GM12878 (cell line): ENCODE results near the gene BRCA1. TPM values are rescaled to one million over a fixed set of nuclear protein-coding genes. Genes with fewer than 3 reads are reported as not detected.

ENCODE experiments used
- ATAC-seq: fragments of 200-7000 bp; cut with Tn5 transposase; 3 replicates; pipeline ENCODE4 v1.9.1; 2020; ENCODE audit warnings: mild to moderate bottlenecking, moderate library complexity
- BruUV-seq: library from RNA; stranded (reverse); fragments of 400-500 nt; replicated peaks from 2 replicates; lab custom pipeline; 2021; lab: Mats Ljungman, UMichigan
- CTCF ChIA-PET: fragments of 300-600 bp; sonication (Branson Sonifier 250); formaldehyde crosslinking; extraction: SDS; loops from one replicate; lab custom pipeline; 2021; ENCODE audit warnings: inconsistent platforms; lab: Yijun Ruan, JAX
- POLR2A ChIA-PET: fragments of 350-600 bp; formaldehyde crosslinking; extraction: SDS; loops from one replicate; lab custom pipeline; 2021; ENCODE audit warnings: inconsistent platforms; lab: Charles Lee
- RAD21 ChIA-PET: fragments of 300-600 bp; sonication (Branson Sonifier 250); formaldehyde crosslinking; loops from one replicate; lab custom pipeline; 2023; ENCODE audit warnings: antibody characterized with exemption; ENCODE audit not compliant: unreplicated experiment; lab: Charles Lee
- SMC1A ChIA-PET: fragments of 300-600 bp; sonication (Branson Sonifier 250); formaldehyde crosslinking; loops from one replicate; lab custom pipeline; 2023; ENCODE audit not compliant: unreplicated experiment, uncharacterized antibody; lab: Charles Lee
- DNase-seq: peaks from one replicate; pipeline ENCODE4 v3.0.0-alpha.2; 2011; ENCODE audit warnings: low read depth, low spot score
- FAIRE-seq: peaks from 3 replicates; lab custom pipeline; 2011; peaks lifted over from hg19 to GRCh38; lab: Jason Lieb, UNC
- H2AFZ ChIP-seq: 2 replicates; pipeline ENCODE4 v1.6.0; 2011; ENCODE audit warnings: low read depth, low read length, control low read depth; ENCODE audit not compliant: control insufficient read depth
- H3K27ac ChIP-seq: 2 replicates; pipeline ENCODE4 v1.5.1; 2011; ENCODE audit warnings: control low read depth; ENCODE audit not compliant: control insufficient read depth, insufficient read depth
- H3K27me3 ChIP-seq, 2 experiments: replicated peaks in 1 of 2; 2 replicates each; pipeline versions ENCODE4 v1.6.0 to v1.6.1; 2011; ENCODE audit warnings: low read length in 1 of 2; ENCODE audit not compliant: control insufficient read depth in 2 of 2, insufficient read depth in 2 of 2
- H3K36me3 ChIP-seq, 2 experiments: 2 replicates each; pipeline ENCODE4 v1.5.1; 2011; ENCODE audit warnings: low read length in 1 of 2; ENCODE audit not compliant: control insufficient read depth in 2 of 2, insufficient read depth in 2 of 2
- H3K4me1 ChIP-seq: 2 replicates; pipeline ENCODE4 v1.6.1; 2011; ENCODE audit warnings: mild to moderate bottlenecking, low read length, moderate library complexity, mixed read lengths; ENCODE audit not compliant: control insufficient read depth, insufficient read depth
- H3K4me2 ChIP-seq: 2 replicates; pipeline ENCODE4 v1.6.0; 2011; ENCODE audit warnings: control low read depth; ENCODE audit not compliant: control insufficient read depth, insufficient read depth
- H3K4me3 ChIP-seq: fragments of 200-600 bp; sonication (generic); 2 replicates; pipeline ENCODE4 v1.5.1; 2016
- H3K79me2 ChIP-seq: 2 replicates; pipeline ENCODE4 v1.6.0; 2011; ENCODE audit warnings: low read length; ENCODE audit not compliant: control insufficient read depth, insufficient read depth
- H3K9ac ChIP-seq: 2 replicates; pipeline ENCODE4 v1.8.0; 2011; ENCODE audit warnings: low read length, control low read depth, mixed read lengths; ENCODE audit not compliant: control insufficient read depth, insufficient read depth
- H3K9me3 ChIP-seq: replicated peaks from 3 replicates; pipeline ENCODE4 v1.5.1; 2011; ENCODE audit warnings: mild to moderate bottlenecking, low read length; ENCODE audit not compliant: control insufficient read depth, insufficient read depth
- H4K20me1 ChIP-seq: 2 replicates; pipeline ENCODE4 v1.6.0; 2011; ENCODE audit not compliant: control insufficient read depth, insufficient read depth
- EP300 ChIP-seq, 2 experiments: fragments of 150-350 bp in 1 of 2; IDR thresholded peaks; 2 replicates each; pipeline ENCODE4 v1.6.1; 2011 to 2012; ENCODE audit warnings: low read depth in 2 of 2, low read length in 2 of 2, borderline replicate concordance in 1 of 2, improper control_type of control experiment in 1 of 2, inconsistent platforms in 1 of 2; ENCODE audit not compliant: control insufficient read depth in 1 of 2
- NFXL1 ChIP-seq: fragments of 450-650 bp; IDR thresholded peaks from 2 replicates; pipeline ENCODE4 v1.6.1; 2017; ENCODE audit warnings: antibody characterized with exemption, mild to moderate bottlenecking, borderline replicate concordance
- NFYB ChIP-seq: IDR thresholded peaks from 2 replicates; pipeline ENCODE4 v1.6.1; 2011; ENCODE audit warnings: low read depth, mild to moderate bottlenecking, low read length, improper control_type of control experiment, moderate library complexity; ENCODE audit not compliant: insufficient read depth
- RUNX3 ChIP-seq: IDR thresholded peaks from 2 replicates; pipeline ENCODE4 v1.6.1; 2012; ENCODE audit warnings: low read length, inconsistent platforms
- SMARCA5 ChIP-seq: fragments of 450-650 bp; IDR thresholded peaks from 2 replicates; pipeline ENCODE4 v1.6.1; 2017; ENCODE audit warnings: mild to moderate bottlenecking
- TARDBP ChIP-seq: IDR thresholded peaks from 2 replicates; pipeline ENCODE4 v1.6.1; 2016; ENCODE audit warnings: borderline replicate concordance
- WGBS: methylation state at CpG from one replicate; pipeline ENCODE4 v1.1.6; 2016; ENCODE audit warnings: low lambda C conversion rate; ENCODE audit not compliant: insufficient replicate concordance, insufficient coverage; ENCODE audit errors: missing lambda C conversion rate; 5-methylcytosine and 5-hydroxymethylcytosine counted together
- in situ Hi-C: fragments of 300-500 bp; cut with MboI; formaldehyde crosslinking; loops from 9 replicates; pipeline ENCODE4 v1.14.3; 2018; ENCODE audit warnings: mixed read lengths
- intact Hi-C: fragments of 100-400 bp; cut with micrococcal nuclease; formaldehyde crosslinking; loops from one replicate; pipeline ENCODE4 v1.14.2; 2022; ENCODE audit not compliant: unreplicated experiment
- polyA plus RNA-seq, 11 experiments: library from polyadenylated mRNA; depleted of rRNA in 4 of 11; unstranded in 6 of 11; stranded (reverse) in 5 of 11; fragments of >200 nt; fragmentation: Nextera tagmentation in 4 of 11; fragmentation: Illumina TruSeq in 1 of 11; extraction: Ambion mirVana in 4 of 11; extraction: Trizol in 1 of 11; gene quantifications; 1 replicate in 1 of 11; 2 replicates in 10 of 11; pipeline versions ENCODE4 v1.2.1 to v1.2.3, GENCODE V29; 2011 to 2016; ENCODE audit warnings: inconsistent platforms in 2 of 11, missing spikeins in 2 of 11, low read depth in 1 of 11
- total RNA-seq, 4 experiments: library from RNA; depleted of rRNA in 3 of 4; stranded (reverse); fragments of >200 nt in 3 of 4; fragmentation: Illumina TruSeq in 1 of 4; extraction: Trizol in 1 of 4; gene quantifications; 2 replicates each; pipeline versions ENCODE4 v1.2.1 to v1.2.3, GENCODE V29; 2013 to 2021
- TF ChIP-seq, protein P1 (sequence below): fragments of 450-650 bp; IDR thresholded peaks from 2 replicates; pipeline ENCODE4 v1.6.1; 2018; ENCODE audit warnings: mild to moderate bottlenecking, low read depth, moderate library complexity; ENCODE audit not compliant: partially characterized antibody

The BRCA1 gene
- total and polyA plus RNA-seq, 10 of the 15 experiments (the other 5 are each of a cell fraction or from before 2014, with no cell fraction given), result 16.8 to 71.2 (median 44.2) TPM

- in situ Hi-C loops (no loop called here), intact Hi-C loops (no loop called here)
- Histone ChIP-seq H2AFZ (no peak overlapping the region), H3K36me3 (peaks cover 3 to 15% of the 10 kb centered on the region in 2 experiments; a peak in 3 of 4 replicates), H4K20me1 (no peaks in the 10 kb centered on the region), H3K4me1 (no peaks in the 10 kb centered on the region), H3K4me3 (no peak overlapping the region), H3K79me2 (no peaks in the 10 kb centered on the region), H3K9me3 (no peaks in the 10 kb centered on the region), H3K4me2 (no peak overlapping the region), H3K27ac (no peak overlapping the region), H3K27me3 (no peaks in the 10 kb centered on the region), H3K9ac (no peak overlapping the region)
- BruUV-seq, result no TSS peak
- CTCF ChIA-PET, result interaction anchor here (0.6 to 1.6 kb wide), 2 partner anchors 8 to 9 kb away, joined by 4 read pairs; no protein-coding TSS in a partner anchor
- POLR2A ChIA-PET, result no interaction called here
- ATAC-seq (no peak), FAIRE-seq (no peak), DNase-seq (no peak)
- TF ChIP-seq NFYB, result no peak
- TF ChIP-seq TARDBP, result no peak
- TF ChIP-seq RUNX3, result no peak
- TF ChIP-seq SMARCA5, result no peak
- no peak for TF ChIP-seq EP300 (IDR thresholded peaks at IDR 0.05; ENCODE audit: borderline replicate concordance in 1 of 2, control insufficient read depth in 1 of 2, low read depth in 2 of 2, low read length in 2 of 2)
- no peak for TF ChIP-seq NFXL1
- TF ChIP-seq, protein P1, sequence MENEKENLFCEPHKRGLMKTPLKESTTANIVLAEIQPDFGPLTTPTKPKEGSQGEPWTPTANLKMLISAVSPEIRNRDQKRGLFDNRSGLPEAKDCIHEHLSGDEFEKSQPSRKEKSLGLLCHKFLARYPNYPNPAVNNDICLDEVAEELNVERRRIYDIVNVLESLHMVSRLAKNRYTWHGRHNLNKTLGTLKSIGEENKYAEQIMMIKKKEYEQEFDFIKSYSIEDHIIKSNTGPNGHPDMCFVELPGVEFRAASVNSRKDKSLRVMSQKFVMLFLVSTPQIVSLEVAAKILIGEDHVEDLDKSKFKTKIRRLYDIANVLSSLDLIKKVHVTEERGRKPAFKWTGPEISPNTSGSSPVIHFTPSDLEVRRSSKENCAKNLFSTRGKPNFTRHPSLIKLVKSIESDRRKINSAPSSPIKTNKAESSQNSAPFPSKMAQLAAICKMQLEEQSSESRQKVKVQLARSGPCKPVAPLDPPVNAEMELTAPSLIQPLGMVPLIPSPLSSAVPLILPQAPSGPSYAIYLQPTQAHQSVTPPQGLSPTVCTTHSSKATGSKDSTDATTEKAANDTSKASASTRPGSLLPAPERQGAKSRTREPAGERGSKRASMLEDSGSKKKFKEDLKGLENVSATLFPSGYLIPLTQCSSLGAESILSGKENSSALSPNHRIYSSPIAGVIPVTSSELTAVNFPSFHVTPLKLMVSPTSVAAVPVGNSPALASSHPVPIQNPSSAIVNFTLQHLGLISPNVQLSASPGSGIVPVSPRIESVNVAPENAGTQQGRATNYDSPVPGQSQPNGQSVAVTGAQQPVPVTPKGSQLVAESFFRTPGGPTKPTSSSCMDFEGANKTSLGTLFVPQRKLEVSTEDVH, result no peak
- 95% methylated on average over 2 of the region's 2 CpGs for WGBS
- SMC1A ChIA-PET, result interaction anchor here (1.0 kb wide), 1 partner anchor 8 kb away, joined by 5 read pairs; no protein-coding TSS in a partner anchor
- RAD21 ChIA-PET, result no interaction called here
Measured at GRCh38 chr17:43090022-43090421, 35.1 kb downstream of the BRCA1 start.
